Bone marrow (tissue), 2 donors: ENCODE measurements around the gene SPAG17.
A peak's percentile ranks its signal among the peaks of the same experiment; 100 is the strongest.
"Not testable (repeated sequence)": the region's sequence is repeated elsewhere in the genome, so short reads cannot be mapped to it uniquely, and the experiment has no call there.

ENCODE experiments used
- DNase-seq, 2 donors: peaks; one replicate each; lab custom pipeline; 2025; lab: John Stamatoyannopoulos, UW

SPAG17 gene

DNA sequence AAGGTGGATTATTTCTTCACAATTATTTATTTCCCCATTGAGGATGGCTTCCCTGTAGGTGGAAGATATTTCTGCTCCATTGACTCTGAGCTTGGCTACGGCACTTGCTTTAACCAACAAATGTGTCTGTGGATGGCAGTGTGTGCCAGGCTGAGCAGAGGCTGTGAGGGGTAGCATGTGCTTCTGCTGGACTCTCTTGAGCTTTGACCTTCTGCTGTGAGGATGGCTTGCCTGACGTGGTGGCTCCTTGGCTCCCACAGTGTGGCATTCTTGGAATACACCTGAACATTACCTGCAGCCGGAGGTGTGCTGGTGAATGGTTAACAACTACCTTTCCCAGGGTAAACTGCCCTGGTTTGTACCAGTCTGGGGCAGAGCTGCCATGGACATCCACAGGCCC is 208.6 kb downstream of the SPAG17 start:
- DNase-seq, result no peak

DNA sequence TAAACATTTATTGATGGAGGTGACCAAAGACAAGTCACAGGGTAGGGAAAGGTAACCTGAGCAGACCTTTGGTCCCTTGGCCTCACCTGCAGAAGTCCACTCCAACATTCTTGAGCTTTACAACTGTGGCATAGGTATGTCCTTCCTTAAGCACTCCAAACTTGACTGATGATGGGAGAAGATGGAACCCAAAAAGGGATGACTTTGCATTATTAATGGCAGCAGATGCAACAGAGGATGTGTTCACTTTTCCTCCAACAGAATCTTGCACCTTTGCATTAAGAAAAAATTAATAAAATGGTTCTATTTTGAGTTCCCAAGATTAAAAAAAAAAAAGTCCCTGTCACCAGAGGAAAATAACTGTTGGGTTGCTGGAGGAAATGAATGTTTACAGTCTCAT is 213.3 kb downstream of the SPAG17 start:
- no peak for DNase-seq

- DNase-seq, result no peak
These were observed 214.8 kb downstream of the SPAG17 start for GRCh38 chr1:117970252-117970651.

GRCh38 chr1:117967881-117968280 is 217.1 kb downstream of the SPAG17 start:
- no peak for DNase-seq

DNA sequence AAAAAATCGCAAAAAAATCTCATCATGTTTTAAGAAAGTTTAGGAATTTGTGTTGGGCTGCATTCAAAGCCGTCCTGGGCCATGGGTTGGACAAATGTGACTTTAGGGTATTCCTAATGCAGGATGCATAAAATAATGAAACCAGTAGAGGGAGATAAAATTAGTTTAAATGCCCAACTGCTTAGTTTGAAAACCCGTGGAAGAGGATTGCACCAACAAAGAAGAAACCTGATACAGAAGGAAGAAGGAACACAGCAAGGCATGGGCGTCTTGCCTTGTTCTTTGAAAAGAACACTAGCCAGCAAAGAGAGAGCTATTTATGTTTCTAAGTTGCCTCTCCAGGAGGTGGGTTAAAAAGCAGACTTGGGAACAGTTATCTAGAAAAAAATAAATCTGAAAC is 217.6 kb downstream of the SPAG17 start:
- no peak for DNase-seq

DNA sequence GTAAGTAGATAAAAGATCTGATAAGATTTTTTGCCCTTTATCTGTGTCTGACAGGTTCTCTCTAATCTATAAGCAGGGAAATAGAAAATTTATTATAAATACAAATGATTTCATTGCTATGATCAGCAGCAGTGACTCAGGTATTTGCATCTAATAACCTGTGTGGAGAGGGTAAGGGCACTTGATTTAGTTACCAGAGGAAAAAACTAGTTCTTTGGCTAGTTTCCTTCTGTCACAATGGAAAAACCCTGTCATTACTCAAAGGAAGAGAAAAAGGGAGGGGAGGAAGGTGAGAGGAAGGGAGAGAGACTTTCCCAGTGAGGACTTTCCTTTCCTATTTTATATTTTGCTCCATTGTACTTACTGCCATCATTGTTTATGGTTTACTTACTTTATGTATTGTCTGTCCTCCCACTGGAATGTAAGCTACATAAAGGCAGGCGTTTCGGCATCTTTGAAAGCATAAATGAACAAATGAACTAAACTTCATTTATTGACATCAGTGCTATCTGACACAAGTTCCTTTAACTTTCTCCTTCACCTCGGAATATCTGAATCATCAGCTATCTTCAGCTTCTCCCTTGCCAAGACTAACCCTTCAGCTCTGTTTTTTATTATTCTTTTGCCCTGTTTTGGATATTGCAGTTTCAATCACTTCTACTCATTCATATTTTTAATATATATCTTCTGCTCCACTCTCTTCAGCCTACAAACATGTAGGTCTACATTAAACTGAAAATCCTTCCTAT is 220.6 kb downstream of the SPAG17 start:
- DNase-seq, result no peak

GRCh38 chr1:117959364-117959763 is 225.7 kb downstream of the SPAG17 start:
- no peak for DNase-seq

DNA sequence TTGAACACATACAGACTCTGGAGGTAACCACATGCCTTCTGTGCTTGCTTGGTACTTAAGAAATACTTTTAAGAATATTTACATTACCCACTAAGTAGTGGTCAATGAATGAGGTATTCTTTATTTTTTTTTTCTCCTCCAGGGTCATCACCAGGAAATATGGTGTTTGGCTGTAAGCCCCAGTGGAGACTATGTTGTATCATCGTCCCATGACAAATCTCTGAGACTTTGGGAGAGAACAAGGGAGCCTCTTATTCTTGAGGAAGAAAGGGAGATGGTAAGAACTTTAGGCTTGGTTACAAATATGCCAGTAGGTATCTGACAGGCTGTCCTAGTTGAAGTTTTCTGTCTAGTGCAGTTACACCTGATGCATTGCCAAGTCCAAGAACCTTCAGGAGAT is 232.6 kb downstream of the SPAG17 start:
- DNase-seq, result no peak

DNA sequence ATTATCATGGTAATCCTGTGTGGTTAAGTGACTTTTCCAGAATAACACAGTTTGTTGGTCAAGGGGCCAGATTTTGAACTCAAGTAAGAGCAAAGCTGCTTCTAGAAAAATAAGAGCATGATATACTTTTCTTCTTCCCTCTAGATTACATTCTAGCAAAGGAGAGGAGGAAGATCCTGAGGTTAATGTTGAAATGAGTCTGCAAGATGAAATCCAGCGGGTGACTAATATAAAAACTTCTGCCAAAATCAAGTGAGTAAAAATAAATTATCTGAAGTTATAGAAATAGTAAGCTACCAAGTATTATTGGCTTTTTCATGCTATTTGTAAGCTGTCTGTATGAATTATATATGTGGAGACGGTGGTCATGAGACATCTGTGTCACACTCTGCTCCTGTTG is 242.7 kb downstream of the SPAG17 start:
- no peak for DNase-seq

DNA sequence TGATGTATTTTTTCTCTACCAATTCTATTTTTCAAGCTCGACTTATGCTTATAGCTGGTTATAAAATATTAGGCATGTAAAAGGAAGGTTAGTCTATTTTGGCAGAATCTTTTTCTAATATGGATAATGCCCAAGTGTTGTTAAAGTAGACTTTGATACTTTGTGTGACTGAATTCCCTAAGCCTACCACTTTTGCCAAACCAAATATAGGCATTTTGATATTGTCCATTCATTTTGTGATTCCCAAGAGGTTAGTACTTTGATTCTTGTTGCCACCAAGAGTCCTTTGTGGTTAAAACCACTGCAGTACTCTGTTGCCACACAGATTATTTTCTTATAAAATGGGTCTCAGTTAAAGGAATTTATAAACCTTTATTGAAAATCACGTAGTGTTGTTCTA is 251.3 kb downstream of the SPAG17 start:
- DNase-seq, result no peak

GRCh38 chr1:117932576-117932975 is 252.5 kb downstream of the SPAG17 start:
- no peak for DNase-seq

DNA sequence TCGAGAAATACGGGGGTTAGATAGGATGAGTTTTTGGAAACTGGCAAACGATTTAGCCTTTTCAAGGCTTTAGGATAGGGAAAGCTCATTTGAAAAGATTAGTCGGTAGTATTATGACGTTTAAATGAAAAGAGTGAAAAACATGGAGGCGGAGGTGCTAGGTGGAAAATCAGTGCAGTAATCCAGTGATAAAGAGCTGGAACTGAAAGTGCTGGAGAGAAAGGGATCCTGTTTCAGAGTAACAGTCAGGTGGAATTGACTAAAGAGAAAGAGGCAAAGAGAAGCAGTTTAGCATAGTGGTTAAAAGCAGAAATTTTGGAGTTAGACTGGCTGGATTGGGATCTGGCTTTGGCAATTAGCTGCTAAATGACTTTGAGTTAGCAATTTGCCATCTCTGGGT is 254.5 kb downstream of the SPAG17 start:
- no peak for DNase-seq

- no peak for DNase-seq
These were observed 254.9 kb downstream of the SPAG17 start for GRCh38 chr1:117930173-117930447.

GRCh38 chr1:117929343-117930172 is 255.5 kb downstream of the SPAG17 start, which contains the start of the genes GDAP2 and WDR3:
Gene GDAP2, minus strand, starts transcription at chr1:117929621. Its CDS starts 9,264 bp downstream, at chr1:117920357.
Gene WDR3, plus strand, starts transcription at chr1:117929739. Its CDS starts 3,581 bp downstream, at chr1:117933320.
- peak; percentile 78 to 92 for DNase-seq

GRCh38 chr1:117928881-117929342 is 256.1 kb downstream of the SPAG17 start:
- peak; percentile 37 to 78 for DNase-seq

- no peak for DNase-seq
These were observed 259.0 kb downstream of the SPAG17 start for GRCh38 chr1:117925981-117926380.

DNA sequence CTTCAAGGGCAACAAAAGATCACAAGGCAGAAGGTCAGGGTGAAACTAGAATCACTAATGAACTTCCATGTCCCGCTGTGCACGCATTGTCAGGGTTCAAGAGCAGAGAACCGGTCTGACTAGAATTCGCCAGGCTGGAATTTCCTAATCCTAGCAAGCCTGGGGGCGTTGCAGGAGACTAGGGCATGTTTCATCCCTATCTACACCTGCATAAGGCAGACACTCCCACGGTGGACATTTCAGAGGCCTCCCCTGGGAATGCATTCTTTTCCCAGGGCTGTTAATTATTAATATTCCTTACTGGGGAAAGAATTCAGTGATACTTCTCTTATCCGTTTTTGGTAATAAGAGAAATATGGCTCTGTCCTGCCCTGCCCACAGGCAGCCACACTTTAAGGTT is 262.3 kb downstream of the SPAG17 start:
- not testable (repeated sequence) for DNase-seq

GRCh38 chr1:117921991-117922390 is 263.0 kb downstream of the SPAG17 start:
- DNase-seq, result no peak

DNA sequence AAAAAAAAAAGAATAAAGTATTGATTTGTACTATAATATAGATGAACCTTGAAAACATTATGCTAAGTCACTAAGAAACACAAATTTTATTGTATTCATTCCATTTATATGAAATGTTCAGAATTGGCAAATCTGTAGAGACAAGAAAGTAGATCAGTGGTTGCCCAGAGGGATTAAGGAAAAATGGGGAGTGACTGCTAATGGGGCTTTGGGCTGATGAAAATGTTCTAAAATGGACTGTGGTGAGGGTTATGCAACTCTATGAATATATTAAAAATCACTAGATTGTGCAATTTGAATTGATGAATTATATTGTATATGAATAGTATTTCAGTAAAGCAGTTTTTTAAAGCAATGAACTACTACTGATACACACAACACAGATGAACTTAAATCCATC is 265.7 kb downstream of the SPAG17 start:
- DNase-seq, result no peak

DNA sequence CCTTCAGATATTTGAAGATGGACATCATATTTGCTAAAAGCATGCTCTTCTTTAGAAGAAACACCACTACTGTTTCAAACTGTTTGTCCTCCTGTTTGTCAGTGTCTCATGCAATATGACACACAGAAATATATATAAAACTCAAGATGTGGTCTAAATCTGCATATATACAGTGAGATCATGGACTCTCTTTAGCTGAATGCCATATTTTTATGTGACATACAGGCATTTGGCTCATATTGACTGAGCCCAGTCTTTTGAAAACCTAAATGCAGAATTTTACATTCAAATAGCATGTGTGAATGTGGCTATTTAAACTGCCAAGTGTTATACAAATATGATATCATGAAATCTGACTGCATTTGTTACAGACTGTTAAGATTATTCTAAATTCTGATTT is 274.0 kb downstream of the SPAG17 start:
- DNase-seq, result no peak

GRCh38 chr1:117905019-117905418 is 280.0 kb downstream of the SPAG17 start:
- DNase-seq, result no peak

- DNase-seq, result no peak
These were observed 280.5 kb downstream of the SPAG17 start for GRCh38 chr1:117904485-117904884.
